Stimulated activated CD8-positive, alpha-beta memory T cell treated with anti-CD3 and anti-CD28 coated beads, Interleukin-7, amount 100 ng/mL, for 1 hour (primary cell): Measurements from ENCODE around the gene SLC2A8.

Experiments used
- DNase-seq, 2 donors: peaks; one replicate each; pipeline ENCODE4 v3.0.0-alpha.2; 2020; ENCODE audit warnings: low read depth in 2 of 2

SLC2A8 gene

DNA sequence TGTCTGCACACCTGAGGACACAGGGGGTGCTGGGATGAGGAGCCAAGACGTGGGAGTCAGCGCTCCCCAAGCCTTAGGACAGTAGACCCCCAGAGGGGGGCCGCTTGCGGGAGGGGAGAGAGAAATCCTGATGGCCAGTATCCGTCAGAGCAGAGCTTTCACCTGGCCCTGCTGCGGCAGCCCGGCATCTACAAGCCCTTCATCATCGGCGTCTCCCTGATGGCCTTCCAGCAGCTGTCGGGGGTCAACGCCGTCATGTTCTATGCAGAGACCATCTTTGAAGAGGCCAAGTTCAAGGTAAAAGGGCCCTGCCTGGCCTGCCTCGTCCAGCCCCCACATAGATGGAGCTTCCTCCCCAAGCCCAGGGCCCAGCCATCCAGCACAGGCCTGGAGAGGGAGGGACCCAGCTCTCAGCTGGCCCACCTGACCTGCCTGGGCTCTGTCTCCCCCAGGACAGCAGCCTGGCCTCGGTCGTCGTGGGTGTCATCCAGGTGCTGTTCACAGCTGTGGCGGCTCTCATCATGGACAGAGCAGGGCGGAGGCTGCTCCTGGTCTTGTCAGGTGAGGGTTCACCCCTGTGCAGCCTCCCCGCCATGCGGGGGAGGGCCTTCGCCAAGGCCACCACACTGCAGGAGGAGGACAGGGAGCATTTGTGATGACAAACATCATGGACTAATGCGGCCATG is 6.7 kb downstream of the SLC2A8 start:
- DNase-seq: no peak

- DNase-seq: no peak
Observed at GRCh38 chr9:127404631-127405030, 7.7 kb downstream of the SLC2A8 start.

DNA sequence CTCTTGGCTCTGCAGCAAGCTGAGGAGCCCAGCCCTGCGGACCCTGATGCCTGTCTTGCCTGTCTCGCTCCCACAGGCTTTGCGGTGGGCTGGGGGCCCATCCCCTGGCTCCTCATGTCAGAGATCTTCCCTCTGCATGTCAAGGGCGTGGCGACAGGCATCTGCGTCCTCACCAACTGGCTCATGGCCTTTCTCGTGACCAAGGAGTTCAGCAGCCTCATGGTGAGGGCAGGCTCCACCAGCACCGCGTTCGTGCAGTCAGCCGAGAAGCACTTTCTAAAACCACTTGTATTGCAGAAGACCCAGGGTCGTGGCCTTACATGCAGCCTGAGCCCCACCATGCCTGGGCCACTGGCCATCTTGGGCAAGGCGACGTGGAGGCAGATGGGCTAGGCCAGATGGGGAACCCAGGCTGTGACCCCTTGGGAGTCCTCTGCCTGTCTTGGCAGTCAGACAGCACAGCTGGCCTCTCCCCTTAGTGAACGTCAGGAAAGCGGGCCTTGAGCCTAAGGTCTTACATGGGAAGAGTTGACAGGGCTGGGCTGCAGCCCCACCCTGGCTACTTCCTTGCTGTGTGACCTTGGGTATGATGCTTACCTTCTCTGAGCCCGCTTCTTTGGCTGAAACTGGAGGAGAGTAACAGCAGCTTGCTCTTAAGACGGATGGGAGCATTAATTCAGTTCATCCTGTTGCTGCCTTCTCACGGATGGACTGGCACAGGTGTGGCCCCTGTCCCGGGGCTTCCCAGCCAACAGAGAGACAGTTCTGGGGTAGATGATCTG is 8.6 kb downstream of the SLC2A8 start:
- no peak for DNase-seq

- no peak for DNase-seq
Observed at GRCh38 chr9:127406799-127407491, 10.0 kb downstream of the SLC2A8 start.

GRCh38 chr9:127407492-127407843 is 10.5 kb downstream of the SLC2A8 start:
- DNase-seq: no peak

DNA sequence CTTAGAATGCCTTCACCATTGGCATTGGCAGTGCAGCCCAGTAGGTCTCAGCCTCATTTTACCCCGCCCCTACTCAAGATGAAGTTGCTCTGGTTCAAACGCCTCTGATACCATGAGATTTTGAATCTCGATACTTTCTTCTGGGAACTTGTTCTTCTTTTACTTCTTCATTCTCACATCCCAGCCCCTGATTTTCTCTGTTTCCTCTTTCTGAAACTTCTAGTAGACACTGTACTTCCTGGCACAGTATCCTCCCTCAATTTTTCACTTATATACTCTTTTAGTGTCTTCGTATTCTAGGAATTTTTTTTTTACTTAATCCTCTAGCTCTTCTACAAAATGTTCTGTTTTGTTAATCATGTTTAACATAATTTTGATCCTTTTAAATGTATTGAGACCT is 14.2 kb downstream of the SLC2A8 start:
- no peak for DNase-seq

DNA sequence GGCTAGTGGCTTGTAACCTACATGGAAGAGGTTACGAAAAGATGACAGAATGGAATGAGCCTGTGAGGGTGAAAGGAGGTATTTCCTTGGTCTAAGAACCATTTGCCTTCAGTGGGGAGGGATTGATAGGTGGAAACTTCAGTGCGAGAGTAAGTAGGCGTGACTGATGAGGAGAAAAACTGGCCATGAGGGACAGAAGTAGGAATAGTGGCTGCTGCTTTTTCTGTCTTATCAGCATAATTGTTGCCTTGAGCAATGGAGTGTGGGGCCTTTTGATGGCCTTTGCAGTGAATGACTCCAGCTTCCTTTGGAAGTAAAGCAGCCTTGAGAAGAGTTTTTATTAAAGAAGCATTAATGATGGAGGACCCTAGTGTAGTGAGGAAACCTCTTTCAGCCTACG is 18.2 kb downstream of the SLC2A8 start:
- no peak for DNase-seq

DNA sequence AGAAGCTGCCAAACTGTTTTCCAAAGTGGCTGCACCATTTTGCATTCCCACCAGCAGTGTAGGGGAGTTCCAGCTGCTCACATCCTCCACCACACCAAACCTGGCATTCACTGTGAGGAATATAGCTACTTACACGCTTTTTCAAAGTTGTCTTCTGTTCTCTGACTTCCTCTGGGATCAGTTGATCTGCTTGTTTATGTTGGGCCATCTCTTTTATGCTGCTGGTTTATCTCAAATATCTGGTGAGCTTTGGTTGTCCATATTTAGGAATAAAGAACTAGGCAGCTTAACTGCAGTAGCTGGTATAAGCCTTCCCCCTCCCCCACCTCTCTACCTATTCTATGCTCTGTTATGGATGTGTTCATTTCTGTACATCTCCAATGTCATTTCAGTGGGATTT is 18.7 kb downstream of the SLC2A8 start:
- no peak for DNase-seq

DNA sequence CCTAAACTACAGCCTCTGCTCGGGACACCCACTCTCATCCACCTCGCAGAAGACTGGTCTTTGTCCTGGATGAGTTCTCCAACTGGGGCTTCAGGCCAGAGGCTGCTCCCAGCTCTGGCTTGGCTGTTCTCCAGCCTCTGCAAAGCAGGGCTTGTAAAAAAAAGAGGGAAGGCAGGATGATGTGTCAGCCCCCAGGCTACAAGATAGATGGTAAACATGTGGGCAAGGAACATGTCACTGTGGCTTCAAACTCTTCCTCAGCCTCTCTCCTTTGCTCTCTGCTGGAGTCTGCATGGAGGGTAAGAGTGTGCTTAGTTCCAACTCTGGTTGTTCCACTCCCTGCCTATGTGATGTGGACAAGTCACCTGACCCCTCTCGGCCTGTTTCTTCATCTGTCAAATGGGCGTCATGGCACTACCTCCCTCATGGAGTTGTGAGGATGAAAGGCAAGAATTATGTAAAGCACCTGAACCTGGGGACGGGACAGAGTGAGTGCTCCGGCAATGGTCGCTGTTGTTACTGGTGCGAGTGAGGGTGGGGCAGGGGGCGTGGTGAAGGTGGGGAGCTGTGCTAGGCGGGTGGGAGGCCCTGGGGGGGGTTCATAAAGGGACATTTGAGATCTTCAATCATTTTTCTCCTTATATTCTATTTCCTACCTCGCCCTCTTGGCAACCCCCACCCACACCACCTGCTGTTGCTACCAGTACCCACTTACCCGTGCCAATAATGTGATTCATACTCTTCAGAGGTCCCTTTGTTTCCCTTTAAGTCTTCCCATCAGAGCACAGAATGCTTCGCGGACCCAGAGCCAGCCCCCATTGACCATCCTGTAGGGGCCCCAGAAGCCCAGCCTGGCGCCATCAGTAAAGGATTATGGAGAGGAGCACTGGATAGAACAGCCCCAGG is 20.4 kb downstream of the SLC2A8 start:
- no peak for DNase-seq

DNA sequence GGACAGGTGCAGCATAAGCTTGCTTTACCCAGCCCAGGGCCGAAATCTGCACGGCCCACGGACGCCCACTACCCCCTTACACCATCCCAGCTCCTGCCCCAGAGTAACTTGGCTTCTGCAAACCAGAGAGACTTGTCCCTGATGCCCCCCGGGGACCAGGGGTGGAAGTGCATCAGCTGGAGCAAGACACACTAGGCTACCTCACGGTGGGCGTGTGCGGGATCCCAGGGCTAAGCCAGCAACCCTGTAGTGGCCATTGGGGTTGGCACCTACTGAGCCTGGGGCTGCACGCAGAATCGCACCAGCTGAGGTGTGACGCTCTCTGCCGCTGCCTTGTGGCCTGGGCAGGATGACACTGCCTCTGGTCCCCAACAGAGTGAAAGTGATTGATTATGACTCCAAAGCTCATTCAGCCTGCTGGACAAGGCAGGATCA is 21.1 kb downstream of the SLC2A8 start:
- no peak for DNase-seq

- DNase-seq: no peak
Observed at GRCh38 chr9:127419348-127419747, 22.4 kb downstream of the SLC2A8 start.

- no peak for DNase-seq
Observed at GRCh38 chr9:127421057-127421456, 24.1 kb downstream of the SLC2A8 start.

GRCh38 chr9:127422133-127422782 is 25.3 kb downstream of the SLC2A8 start:
- DNase-seq: no peak

DNA sequence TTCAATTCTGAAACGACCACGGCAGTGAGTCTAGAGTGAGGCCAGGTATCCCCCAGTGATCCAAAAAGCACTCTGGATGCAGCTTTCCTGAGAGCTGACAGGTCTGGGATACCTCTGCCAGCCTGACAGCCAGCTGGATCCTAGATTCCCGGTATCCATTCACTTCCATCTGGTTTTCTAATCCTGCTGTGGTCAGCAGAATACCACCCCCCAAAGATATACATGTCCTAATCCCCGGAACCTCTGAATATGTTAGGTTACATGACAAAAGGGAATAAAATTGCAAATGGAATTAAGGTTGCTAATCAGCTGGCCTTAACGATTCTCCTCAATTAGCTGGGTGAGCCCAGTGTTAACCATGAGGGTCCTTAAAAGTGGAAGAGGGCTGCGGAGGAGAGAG is 25.8 kb downstream of the SLC2A8 start:
- no peak for DNase-seq

DNA sequence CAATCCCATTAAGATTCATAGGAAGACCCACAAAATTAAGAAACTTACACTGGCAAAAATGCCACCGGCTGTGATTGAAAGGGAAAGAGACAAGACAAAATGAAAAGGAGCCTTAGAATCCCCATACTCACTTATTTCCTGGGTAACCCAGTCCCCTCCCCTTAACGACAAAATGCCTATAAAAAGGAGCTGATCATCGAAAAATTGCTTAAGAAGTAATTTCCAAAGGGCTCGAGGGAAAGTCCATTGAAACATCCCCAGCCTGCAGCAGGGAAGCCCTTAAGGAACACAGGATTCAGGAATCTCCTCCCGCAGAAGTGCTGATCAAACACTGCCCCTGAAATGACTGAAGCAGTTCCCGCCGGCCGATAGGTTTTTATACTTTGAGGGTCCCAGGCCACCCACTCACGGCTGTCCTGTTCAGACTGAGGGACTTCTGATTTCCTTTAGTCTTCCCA is 26.5 kb downstream of the SLC2A8 start:
- DNase-seq: no peak

GRCh38 chr9:127423934-127424675 is 27.1 kb downstream of the SLC2A8 start, which contains the start of gene ZNF79:
Gene ZNF79 (plus strand): TSS chr9:127424382. CDS start chr9:127424788, 406 bp downstream.
- DNase-seq: peak; percentile 81 to 82

GRCh38 chr9:127424676-127424999 is 27.7 kb downstream of the SLC2A8 start:
- DNase-seq: peak in 1 of 2 donors; percentile 14

DNA sequence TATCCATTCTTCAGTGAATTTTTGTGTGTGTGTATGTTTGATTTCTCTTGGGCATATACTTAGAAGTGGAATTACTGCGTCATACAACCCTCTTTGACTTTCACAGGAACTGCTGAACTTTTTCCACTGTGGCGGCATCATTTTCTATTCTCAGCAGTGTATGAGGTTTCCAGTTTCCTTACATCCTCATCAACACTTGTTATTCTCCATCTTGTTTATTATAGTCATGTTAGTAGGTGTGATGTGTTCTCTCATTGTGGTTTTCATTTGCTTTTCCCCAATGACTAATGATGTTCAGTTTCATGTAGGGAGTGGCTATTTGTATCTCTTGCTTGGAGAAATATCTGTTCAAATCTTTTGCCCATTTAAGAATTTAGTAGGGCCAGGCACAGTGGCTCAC is 29.8 kb downstream of the SLC2A8 start:
- no peak for DNase-seq

DNA sequence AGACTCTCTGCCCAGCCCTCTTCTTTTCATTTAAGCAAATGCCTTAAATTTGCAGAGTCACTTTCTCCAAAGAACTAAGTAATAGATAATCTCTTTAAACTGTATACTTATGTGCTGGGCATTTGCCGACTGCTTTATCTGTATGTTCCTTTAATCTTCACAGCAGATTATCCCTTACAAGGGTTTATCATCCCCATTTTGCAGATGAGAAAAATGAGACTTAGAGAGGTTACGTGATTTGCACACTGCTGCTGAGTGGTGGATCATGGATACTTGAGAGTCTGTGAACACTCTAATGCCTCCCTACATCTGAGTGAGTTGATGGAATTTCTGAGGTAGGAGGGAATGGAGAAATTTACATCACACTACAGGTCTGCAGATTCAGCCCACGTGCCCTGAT is 31.4 kb downstream of the SLC2A8 start:
- DNase-seq: no peak

DNA sequence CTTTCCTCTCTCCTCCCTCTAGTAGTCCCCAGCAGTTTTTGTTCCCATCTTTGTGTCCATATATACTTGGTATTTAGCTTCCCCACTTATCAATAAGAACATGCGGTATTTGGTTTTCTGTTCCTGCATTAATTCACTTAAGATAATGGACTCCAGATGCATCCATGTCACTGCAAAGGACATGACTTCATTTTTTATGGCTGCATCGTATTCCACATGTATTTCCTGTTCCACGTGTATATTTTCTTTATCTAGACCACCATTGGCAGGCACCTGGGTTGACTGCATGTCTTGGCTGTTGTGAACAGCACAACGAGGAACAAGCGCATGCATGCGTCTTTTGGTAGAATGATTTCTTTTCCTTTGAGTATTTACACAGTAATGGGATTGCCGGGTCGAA is 33.4 kb downstream of the SLC2A8 start:
- DNase-seq: no peak
